ENCODE measurements around the gene BCL7B.
"Not testable (repeated sequence)": the region's sequence is repeated elsewhere in the genome, so short reads cannot be mapped to it uniquely, and the experiment has no call there.

GRCh38 chr7:73535918-73536317, 21.6 kb downstream of the BCL7B start:
- TF ChIP-seq CTCF, POLR2A (IDR thresholded peaks at IDR 0.05): not testable (repeated sequence)
